ENCODE data around the gene DDX54.

- TF ChIP-seq CTCF (IDR thresholded peaks at IDR 0.05; ENCODE audit: insufficient read depth, low read length) (no peak), POLR2AphosphoS5 (IDR thresholded peaks at IDR 0.05; ENCODE audit: low read depth) (no peak)
- TF ChIP-seq, protein P1, sequence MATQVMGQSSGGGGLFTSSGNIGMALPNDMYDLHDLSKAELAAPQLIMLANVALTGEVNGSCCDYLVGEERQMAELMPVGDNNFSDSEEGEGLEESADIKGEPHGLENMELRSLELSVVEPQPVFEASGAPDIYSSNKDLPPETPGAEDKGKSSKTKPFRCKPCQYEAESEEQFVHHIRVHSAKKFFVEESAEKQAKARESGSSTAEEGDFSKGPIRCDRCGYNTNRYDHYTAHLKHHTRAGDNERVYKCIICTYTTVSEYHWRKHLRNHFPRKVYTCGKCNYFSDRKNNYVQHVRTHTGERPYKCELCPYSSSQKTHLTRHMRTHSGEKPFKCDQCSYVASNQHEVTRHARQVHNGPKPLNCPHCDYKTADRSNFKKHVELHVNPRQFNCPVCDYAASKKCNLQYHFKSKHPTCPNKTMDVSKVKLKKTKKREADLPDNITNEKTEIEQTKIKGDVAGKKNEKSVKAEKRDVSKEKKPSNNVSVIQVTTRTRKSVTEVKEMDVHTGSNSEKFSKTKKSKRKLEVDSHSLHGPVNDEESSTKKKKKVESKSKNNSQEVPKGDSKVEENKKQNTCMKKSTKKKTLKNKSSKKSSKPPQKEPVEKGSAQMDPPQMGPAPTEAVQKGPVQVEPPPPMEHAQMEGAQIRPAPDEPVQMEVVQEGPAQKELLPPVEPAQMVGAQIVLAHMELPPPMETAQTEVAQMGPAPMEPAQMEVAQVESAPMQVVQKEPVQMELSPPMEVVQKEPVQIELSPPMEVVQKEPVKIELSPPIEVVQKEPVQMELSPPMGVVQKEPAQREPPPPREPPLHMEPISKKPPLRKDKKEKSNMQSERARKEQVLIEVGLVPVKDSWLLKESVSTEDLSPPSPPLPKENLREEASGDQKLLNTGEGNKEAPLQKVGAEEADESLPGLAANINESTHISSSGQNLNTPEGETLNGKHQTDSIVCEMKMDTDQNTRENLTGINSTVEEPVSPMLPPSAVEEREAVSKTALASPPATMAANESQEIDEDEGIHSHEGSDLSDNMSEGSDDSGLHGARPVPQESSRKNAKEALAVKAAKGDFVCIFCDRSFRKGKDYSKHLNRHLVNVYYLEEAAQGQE (IDR thresholded peaks at IDR 0.05; ENCODE audit: insufficient replicate concordance, low read depth) = no peak
Measured at GRCh38 chr12:113155060-113155459, 30.2 kb downstream of the DDX54 start.

All from HL-60 (cell line).